HepG2 (cell line): ENCODE data around the gene RAB3A. TPM values are rescaled to one million over a fixed set of nuclear protein-coding genes. Genes with fewer than 3 reads are reported as not detected.
A peak's percentile ranks its signal among the peaks of the same experiment; 100 is the strongest.

Experiments used
- ARNT ChIP-seq: fragments of 450-650 bp; IDR thresholded peaks from 2 replicates; pipeline ENCODE4 v1.6.1; 2017
- BHLHE40 ChIP-seq: IDR thresholded peaks from 2 replicates; pipeline ENCODE4 v1.6.1; 2011; ENCODE audit warnings: low read length, improper control_type of control experiment
- DNMT3B ChIP-seq: conservative IDR thresholded peaks from 2 replicates; pipeline ENCODE4 v1.6.1; 2016; ENCODE audit warnings: missing biosample characterization, control low read depth
- GATAD2A ChIP-seq: IDR thresholded peaks from 2 replicates; pipeline ENCODE4 v1.6.1; 2016
- HOXA3 ChIP-seq: sonication (generic); formaldehyde crosslinking; IDR thresholded peaks from 2 replicates; pipeline ENCODE4 v1.5.0; 2020; ENCODE audit warnings: missing genetic modification reagents
- NFKB2 ChIP-seq: sonication (generic); formaldehyde crosslinking; IDR thresholded peaks from 2 replicates; pipeline ENCODE4 v1.4.0; 2020; ENCODE audit warnings: missing genetic modification reagents, borderline replicate concordance
- PAXIP1 ChIP-seq: sonication (generic); formaldehyde crosslinking; conservative IDR thresholded peaks from 2 replicates; pipeline ENCODE4 v1.4.0; 2020; ENCODE audit warnings: mild to moderate bottlenecking, missing genetic modification reagents, moderate library complexity
- SNAI1 ChIP-seq: sonication (generic); formaldehyde crosslinking; IDR thresholded peaks from 2 replicates; pipeline ENCODE4 v1.5.0; 2020; ENCODE audit warnings: mild to moderate bottlenecking, missing genetic modification reagents, borderline replicate concordance
- ZBTB10 ChIP-seq: sonication (generic); formaldehyde crosslinking; IDR thresholded peaks from 2 replicates; pipeline ENCODE4 v1.4.0; 2020; ENCODE audit warnings: missing genetic modification reagents, borderline replicate concordance
- ZFP41 ChIP-seq: sonication (generic); formaldehyde crosslinking; IDR thresholded peaks from 2 replicates; pipeline ENCODE4 v1.4.0; 2020; ENCODE audit warnings: mild to moderate bottlenecking, missing genetic modification reagents, borderline replicate concordance
- ZNF101 ChIP-seq: sonication (generic); formaldehyde crosslinking; IDR thresholded peaks from 2 replicates; pipeline ENCODE4 v1.4.0; 2020; ENCODE audit warnings: mild to moderate bottlenecking, low read depth, missing genetic modification reagents, borderline replicate concordance
- ZNF510 ChIP-seq: sonication (generic); formaldehyde crosslinking; IDR thresholded peaks from 2 replicates; pipeline ENCODE4 v1.4.0; 2020; ENCODE audit warnings: low read depth, mild to moderate bottlenecking, missing genetic modification reagents
- ZSCAN25 ChIP-seq: sonication (generic); formaldehyde crosslinking; IDR thresholded peaks from 2 replicates; pipeline ENCODE4 v1.8.0; 2022; ENCODE audit warnings: mild to moderate bottlenecking, missing genetic modification reagents
- polyA plus RNA-seq, 8 experiments: library from polyadenylated mRNA; depleted of rRNA in 3 of 8; stranded (reverse) in 7 of 8; unstranded in 1 of 8; fragments of >200 nt; fragmentation: Illumina TruSeq in 4 of 8; extraction: Trizol in 4 of 8; gene quantifications; 2 replicates each; pipeline versions ENCODE4 v1.2.1 to v1.2.3, GENCODE V29; 2011 to 2016; ENCODE audit warnings: low read depth in 4 of 8, missing spikeins in 1 of 8, mixed read lengths in 1 of 8; ENCODE audit not compliant: insufficient read depth in 1 of 8
- total RNA-seq, 5 experiments: library from RNA; depleted of rRNA; stranded (reverse); fragments of >200 nt; fragmentation: Illumina TruSeq; extraction: Trizol; gene quantifications; 2 replicates each; pipeline ENCODE4 v1.2.3, GENCODE V29; 2016; ENCODE audit warnings: low read depth in 1 of 5
- TF ChIP-seq, protein P1 (sequence below): sonication (generic); formaldehyde crosslinking; IDR thresholded peaks from 2 replicates; pipeline ENCODE4 v1.4.0; 2020; ENCODE audit warnings: missing genetic modification reagents, borderline replicate concordance
- TF ChIP-seq, protein P2 (sequence below): sonication (generic); formaldehyde crosslinking; IDR thresholded peaks from 2 replicates; pipeline ENCODE4 v1.4.0; 2020; ENCODE audit warnings: missing genetic modification reagents
- TF ChIP-seq, protein P3 (sequence below): IDR thresholded peaks from 2 replicates; pipeline ENCODE4 v1.6.1; 2016; ENCODE audit warnings: mild to moderate bottlenecking

Gene RAB3A
- total and polyA plus RNA-seq, 2 of the 13 experiments (the other 11 are each of a cell fraction or from before 2014, with no cell fraction given) = 0.58 to 0.98 TPM

DNA sequence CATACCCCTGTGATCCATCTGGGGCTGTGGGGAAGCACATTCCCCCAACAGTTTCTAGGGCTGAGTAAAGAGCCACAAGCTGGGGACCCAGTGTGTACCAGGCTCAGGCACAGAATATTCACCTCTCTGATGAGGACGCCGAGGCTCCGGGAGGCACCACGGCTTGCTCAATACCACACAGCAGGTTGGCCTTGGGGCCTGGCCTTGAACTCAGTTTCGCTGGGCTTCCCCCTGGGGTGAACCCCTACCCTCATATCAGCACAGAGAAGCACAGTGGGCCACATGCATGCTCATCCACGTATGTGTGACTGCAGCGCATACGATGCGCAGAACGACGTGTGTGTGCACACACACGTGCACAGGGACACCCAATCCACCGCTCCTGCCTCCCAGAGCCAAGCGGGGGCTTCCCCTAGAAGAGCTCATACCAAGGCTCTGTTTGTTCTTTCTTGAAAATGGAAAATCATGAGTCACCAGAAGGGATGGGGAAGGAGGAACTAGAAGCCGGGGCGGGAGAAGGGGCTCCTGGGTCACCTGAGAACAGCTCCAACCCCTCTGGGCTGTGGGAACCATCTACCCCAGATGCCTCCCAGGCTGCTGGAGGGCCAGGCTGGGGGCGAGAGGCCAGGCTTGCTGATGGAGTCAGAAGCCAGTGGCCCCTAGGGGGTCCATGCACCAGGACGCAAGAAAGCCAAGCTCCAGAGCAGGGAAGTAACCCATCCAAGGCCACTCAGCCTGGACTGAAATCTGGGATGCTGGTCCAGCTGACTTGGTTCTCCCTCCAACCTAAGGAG is 27.3 kb upstream of the RAB3A start (continued):
- TF ChIP-seq SNAI1 = no peak
- 0 out of 2 replicates have a peak, but pooled peaks have one; percentile 30 for TF ChIP-seq GATAD2A
- 0 out of 2 replicates have a peak, but pooled peaks have one; percentile 17 for TF ChIP-seq BHLHE40
- TF ChIP-seq, protein P1, sequence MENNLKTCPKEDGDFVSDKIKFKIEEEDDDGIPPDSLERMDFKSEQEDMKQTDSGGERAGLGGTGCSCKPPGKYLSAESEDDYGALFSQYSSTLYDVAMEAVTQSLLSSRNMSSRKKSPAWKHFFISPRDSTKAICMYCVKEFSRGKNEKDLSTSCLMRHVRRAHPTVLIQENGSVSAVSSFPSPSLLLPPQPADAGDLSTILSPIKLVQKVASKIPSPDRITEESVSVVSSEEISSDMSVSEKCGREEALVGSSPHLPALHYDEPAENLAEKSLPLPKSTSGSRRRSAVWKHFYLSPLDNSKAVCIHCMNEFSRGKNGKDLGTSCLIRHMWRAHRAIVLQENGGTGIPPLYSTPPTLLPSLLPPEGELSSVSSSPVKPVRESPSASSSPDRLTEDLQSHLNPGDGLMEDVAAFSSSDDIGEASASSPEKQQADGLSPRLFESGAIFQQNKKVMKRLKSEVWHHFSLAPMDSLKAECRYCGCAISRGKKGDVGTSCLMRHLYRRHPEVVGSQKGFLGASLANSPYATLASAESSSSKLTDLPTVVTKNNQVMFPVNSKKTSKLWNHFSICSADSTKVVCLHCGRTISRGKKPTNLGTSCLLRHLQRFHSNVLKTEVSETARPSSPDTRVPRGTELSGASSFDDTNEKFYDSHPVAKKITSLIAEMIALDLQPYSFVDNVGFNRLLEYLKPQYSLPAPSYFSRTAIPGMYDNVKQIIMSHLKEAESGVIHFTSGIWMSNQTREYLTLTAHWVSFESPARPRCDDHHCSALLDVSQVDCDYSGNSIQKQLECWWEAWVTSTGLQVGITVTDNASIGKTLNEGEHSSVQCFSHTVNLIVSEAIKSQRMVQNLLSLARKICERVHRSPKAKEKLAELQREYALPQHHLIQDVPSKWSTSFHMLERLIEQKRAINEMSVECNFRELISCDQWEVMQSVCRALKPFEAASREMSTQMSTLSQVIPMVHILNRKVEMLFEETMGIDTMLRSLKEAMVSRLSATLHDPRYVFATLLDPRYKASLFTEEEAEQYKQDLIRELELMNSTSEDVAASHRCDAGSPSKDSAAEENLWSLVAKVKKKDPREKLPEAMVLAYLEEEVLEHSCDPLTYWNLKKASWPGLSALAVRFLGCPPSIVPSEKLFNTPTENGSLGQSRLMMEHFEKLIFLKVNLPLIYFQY (CRISPR knock-in tag) = no peak
- TF ChIP-seq ZFP41 (CRISPR knock-in tag) = no peak
- TF ChIP-seq, protein P2, sequence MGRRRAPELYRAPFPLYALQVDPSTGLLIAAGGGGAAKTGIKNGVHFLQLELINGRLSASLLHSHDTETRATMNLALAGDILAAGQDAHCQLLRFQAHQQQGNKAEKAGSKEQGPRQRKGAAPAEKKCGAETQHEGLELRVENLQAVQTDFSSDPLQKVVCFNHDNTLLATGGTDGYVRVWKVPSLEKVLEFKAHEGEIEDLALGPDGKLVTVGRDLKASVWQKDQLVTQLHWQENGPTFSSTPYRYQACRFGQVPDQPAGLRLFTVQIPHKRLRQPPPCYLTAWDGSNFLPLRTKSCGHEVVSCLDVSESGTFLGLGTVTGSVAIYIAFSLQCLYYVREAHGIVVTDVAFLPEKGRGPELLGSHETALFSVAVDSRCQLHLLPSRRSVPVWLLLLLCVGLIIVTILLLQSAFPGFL (CRISPR knock-in tag) = no peak
- TF ChIP-seq ZBTB10 (CRISPR knock-in tag) = 0 out of 2 replicates have a peak, but pooled peaks have one; percentile 39
- 0 out of 2 replicates have a peak, but pooled peaks have one; percentile 31 for TF ChIP-seq PAXIP1
- TF ChIP-seq ZNF510 (CRISPR knock-in tag) = no peak
- no peak for TF ChIP-seq ZNF101 (CRISPR knock-in tag)
- TF ChIP-seq ARNT = no peak
- TF ChIP-seq, protein P3, sequence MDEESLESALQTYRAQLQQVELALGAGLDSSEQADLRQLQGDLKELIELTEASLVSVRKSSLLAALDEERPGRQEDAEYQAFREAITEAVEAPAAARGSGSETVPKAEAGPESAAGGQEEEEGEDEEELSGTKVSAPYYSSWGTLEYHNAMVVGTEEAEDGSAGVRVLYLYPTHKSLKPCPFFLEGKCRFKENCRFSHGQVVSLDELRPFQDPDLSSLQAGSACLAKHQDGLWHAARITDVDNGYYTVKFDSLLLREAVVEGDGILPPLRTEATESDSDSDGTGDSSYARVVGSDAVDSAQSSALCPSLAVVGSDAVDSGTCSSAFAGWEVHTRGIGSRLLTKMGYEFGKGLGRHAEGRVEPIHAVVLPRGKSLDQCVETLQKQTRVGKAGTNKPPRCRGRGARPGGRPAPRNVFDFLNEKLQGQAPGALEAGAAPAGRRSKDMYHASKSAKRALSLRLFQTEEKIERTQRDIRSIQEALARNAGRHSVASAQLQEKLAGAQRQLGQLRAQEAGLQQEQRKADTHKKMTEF = no peak
- TF ChIP-seq ZSCAN25 (CRISPR knock-in tag) = no peak
- TF ChIP-seq NFKB2 (CRISPR knock-in tag) = 0 out of 2 replicates have a peak, but pooled peaks have one; percentile 34
- 0 out of 2 replicates have a peak, but pooled peaks have one; percentile 11 for TF ChIP-seq HOXA3 (CRISPR knock-in tag)
- TF ChIP-seq DNMT3B (CRISPR knock-in tag) = no peak
